AG08396 (cell line): Measurements from ENCODE around the gene MAPKBP1.
"Not testable (repeated sequence)": the region's sequence is repeated elsewhere in the genome, so short reads cannot be mapped to it uniquely, and the experiment has no call there.

Experiments
- DNase-seq: peaks from one replicate; pipeline ENCODE4 v3.0.0; 2012; ENCODE audit warnings: low spot score, mixed read lengths

The MAPKBP1 gene

DNA sequence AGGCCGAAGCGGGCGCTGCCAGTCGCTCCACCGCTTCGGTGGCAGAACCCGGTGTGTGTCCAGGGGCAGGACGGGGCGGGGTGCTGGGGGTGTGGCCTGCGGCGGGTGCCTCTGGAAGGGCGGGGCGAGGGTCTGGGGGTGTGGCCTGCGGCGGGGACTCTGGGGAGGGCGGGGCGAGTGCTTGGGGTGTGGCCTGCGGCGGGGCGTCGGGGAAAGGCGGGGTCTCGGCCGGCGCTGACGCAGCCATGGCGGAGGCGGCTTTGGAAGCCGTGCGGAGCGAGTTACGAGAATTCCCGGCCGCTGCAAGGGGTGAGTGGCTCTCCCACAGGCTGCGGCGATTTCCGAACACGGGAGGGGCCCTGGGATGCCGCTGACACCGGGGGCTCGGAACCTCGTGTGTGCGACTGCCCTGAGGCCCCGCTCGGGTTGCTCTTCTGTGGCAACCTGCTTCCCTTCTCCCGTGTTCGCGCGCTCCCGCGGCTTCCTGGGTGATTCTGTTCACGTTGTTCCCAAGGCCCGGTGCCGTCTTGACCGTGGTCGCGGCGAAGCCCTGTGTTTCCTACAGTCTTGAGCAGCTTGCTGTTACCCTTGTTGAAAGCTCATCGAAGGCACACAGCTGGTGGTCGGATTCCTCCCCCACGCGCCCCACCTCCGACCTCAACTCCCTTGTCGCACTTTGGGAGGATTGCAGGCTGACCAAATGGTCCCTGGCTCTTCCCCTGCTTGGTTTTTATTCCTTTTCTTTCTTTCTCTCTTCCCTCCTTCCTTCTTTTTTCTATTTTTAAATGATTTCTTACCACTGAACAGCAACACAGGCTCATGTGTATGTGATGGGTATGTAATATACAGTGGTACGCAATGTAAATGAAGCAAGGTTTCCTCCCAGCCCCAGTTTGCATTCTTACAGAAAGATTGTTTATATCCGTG is 53.9 kb downstream of the MAPKBP1 start, which contains the start of gene JMJD7:
Gene JMJD7, plus strand, starts transcription at position 213 of the 927 bp plus-strand sequence. Its CDS starts 33 bp downstream, at position 246.
- DNase-seq = peak; percentile 100

DNA sequence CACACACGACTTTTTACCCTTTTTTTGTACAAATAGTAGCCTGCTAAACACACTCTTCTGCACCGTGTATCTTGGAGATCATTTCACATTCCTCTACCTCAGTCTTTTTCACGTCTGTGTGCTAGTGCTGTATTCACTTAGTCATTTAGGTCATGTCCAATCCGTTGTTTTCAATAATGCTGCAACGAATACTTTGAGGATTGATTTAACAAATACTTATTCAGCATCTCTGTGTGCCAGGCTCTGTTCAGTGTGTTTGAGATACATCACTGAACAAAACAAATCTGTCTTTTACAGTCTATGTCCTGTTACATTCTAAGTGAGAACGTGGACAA is 54.5 kb downstream of the MAPKBP1 start:
- no peak for DNase-seq

- DNase-seq = no peak
Observed at GRCh38 chr15:41829959-41830646, 55.8 kb downstream of the MAPKBP1 start.

GRCh38 chr15:41831291-41831690 is 57.0 kb downstream of the MAPKBP1 start:
- not testable (repeated sequence) for DNase-seq

- DNase-seq = no peak
Observed at GRCh38 chr15:41832208-41832607, 57.9 kb downstream of the MAPKBP1 start.

GRCh38 chr15:41832875-41833274 is 58.6 kb downstream of the MAPKBP1 start:
- DNase-seq = no peak

DNA sequence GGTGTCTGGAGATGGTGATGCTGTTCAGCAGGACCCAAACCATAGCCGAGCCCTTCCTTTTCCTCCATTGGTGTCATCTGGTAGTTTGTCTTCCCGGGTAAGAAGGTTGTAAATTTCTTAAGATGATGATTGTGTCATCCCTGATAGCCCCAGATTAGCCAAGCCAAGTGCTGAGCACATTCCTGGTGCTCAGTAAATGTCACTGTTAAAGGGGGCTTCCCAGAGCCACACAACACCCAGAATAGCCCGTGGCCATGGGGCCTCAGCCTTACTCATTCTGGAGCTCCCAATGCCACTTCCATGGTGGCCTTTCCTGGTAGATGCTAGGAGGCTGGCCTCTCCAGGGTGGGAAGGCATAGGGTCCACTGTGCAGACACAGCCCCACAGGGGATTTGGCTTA is 59.8 kb downstream of the MAPKBP1 start:
- no peak for DNase-seq

DNA sequence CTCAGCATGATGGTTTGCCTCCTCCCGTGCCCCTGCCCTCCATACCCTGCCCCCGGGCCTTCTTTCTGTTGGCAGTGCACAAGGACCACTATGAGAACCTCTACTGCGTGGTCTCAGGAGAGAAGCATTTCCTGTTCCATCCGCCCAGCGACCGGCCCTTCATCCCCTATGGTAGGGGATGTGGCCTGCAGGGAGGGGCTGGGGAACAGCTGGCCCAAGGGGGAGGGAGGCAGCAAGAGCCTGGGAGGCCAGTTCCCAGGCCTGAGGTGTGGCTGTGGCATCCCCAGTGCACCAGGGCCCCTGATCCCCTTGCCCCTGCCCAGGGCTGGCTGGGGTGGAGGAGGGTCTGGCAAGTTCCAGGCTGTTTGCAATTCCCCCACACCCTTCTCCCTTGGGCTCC is 61.8 kb downstream of the MAPKBP1 start:
- DNase-seq = no peak

DNA sequence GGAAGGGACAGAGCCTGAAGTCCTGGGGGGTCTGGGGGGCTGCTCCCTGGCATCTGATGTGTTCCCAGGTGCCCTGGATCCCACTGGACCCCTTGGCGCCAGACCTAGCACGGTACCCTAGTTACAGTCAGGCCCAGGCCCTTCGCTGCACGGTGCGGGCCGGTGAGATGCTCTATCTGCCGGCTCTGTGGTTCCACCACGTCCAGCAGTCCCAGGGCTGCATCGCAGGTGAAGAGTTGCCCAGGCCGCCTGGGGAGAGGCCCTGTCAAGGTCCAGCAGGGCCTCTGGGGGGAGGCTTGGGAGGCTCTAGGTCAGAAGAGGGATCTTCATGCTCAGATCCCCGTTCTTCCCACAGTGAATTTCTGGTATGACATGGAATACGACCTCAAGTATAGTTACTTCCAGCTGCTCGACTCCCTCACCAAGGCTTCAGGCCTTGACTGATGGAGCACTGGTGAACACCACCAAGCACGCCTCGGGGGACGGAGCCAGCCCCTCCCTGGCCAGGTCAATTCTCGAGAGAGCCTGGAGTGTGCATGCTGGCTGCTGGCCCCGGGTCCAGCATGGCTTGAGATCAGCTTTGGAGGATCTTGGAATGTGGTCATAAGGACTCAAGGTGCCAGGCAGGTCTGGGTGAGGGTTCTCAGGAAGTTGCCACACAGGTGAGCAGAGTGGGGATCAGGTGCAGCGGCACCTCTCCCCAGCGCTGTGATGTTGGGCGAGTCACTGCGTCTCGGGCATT is 62.6 kb downstream of the MAPKBP1 start:
- DNase-seq = no peak

GRCh38 chr15:41838400-41838897 is 64.2 kb downstream of the MAPKBP1 start, which contains the start of gene PLA2G4B:
PLA2G4B (plus strand) TSS chr15:41838847; CDS start chr15:41838914, 67 bp downstream.
- no peak for DNase-seq

DNA sequence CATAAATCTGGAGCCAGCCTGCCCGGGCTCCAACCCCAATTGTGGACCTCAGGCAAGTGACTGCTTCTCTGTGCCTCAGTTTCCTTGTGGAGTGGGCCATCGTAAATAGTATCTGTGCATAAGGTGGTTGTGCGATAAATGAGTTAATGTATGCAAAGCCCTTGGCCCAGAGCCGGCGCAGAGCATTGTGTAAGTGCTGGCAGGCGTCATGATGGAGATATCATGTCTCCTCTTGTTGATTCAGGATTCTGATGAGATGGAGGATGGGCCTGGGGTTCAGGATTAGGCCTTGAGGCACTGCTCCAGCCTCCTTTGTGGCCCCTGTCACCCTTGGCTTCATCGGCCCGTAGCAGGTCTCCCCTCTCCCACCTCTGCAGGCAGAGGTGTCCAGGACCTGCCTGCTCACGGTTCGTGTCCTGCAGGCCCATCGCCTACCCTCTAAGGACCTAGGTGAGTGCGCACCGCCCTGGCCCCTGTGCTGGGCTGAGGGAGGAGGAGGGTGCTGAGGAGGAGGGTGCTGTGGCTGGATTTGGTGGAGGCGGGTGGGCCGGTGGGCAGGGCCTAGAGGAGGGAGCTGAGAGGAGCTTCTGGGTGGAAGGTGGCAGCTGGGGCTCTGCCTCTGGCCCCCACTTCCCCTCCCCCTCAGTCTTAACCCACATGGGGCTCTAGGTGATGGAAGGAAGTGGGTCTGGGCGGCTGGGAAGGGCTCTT is 65.7 kb downstream of the MAPKBP1 start:
- no peak for DNase-seq

GRCh38 chr15:41840673-41841072 is 66.4 kb downstream of the MAPKBP1 start:
- no peak for DNase-seq

DNA sequence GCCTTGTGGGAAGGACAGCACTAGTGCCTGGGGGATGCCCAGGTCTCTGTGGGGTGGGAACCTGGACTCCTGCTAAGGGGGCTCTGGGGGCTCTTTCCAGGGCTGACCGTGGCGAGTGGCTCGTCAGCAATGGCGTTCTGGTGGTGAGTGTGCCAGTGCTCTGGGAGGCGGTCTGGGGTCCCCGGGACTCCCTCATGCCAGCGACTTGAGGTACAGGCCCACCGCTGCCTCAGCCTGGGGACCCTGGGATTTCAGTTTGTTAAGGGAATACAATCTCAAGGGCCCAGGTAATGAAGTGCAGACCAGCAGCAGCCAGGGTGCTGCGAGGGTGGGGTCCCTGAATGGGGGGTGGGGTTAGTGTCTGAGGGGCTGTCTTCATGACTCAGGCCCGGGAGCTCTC is 66.8 kb downstream of the MAPKBP1 start:
- DNase-seq = no peak

- DNase-seq = no peak
Observed at GRCh38 chr15:41842229-41842628, 67.9 kb downstream of the MAPKBP1 start.

DNA sequence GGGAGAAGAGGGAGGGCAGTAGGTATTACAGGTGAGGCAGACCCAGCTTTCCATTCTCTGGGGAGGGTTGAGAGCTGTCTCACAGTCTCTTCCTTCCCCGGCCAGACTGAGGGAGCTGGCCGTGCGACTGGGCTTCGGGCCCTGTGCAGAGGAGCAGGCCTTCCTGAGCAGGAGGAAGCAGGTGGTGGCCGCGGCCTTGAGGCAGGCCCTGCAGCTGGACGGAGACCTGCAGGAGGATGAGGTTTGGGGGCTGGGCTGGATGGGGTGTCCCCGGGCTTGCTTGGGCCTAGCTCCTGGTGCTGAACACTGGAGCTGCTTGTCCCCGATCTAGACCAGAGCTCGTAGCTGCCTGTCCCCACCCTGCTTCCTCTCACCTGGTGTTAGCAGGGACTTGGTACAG is 69.3 kb downstream of the MAPKBP1 start:
- no peak for DNase-seq

DNA sequence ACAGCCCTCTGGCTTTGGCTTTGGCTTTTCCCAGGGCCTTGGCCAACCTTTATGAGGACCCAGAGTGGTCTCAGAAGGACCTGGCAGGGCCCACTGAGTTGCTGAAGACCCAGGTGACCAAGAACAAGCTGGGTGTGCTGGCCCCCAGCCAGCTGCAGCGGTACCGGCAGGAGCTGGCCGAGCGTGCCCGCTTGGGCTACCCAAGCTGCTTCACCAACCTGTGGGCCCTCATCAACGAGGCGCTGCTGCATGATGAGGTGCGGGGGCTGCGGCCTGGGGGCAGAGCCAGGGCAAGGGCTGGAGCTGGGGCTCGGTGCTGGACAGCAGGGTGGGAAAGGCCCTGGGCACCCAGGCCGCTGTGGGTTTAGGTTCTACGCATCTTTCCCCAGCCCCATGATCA is 70.5 kb downstream of the MAPKBP1 start:
- DNase-seq = no peak

DNA sequence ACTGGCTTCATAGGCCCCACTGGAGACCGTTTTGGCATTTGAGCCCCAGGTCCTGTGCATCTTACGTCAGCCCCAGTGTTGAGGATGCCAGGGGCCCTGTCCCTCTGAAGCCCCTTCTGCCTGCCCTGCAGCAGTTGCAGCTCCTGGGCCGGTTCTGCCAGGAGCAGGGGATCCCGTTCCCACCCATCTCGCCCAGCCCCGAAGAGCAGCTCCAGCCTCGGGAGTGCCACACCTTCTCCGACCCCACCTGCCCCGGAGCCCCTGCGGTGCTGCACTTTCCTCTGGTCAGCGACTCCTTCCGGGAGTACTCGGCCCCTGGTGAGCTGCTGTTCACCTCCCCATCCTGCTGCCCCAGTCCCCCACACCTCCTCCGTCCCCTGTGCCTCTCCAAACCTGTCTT is 72.9 kb downstream of the MAPKBP1 start:
- no peak for DNase-seq

DNA sequence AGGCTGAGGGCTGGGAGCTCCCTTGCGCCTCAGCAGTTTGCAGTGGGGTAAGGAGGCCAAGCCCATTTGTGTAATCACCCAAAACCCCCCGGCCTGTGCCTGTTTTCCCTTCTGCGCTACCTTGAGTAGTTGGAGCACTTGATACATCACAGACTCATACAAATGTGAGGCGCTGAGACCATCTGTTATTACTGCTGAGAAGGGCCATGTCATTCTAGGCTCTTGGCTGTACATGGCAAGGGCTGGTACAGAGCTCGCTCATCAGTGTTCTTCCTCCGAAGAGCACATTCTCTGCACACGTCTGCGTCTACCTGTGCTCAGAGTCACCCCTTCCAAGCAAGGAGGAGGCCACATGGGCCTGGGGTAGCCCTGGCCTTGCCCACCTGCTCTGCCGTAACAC is 73.7 kb downstream of the MAPKBP1 start:
- DNase-seq = no peak

DNA sequence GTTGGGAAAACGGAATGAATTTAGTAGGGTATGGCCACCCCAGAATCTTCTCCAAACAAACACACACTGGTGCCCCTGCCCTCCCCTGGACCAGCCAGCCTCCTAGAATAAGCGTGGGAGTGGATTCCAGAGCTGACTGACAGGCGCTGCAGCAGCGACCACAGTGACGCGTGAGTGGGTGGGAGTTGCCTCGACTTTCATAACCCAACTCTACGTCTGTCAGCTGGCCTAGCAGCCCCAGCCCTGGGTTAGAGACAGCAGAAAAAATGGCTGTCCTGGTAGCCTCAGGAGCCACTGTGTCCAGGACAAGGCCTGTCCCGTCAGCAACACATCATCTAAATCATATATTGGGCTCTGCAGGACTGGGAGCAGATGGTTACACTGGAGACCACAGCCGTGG is 74.3 kb downstream of the MAPKBP1 start:
- DNase-seq = no peak

- DNase-seq = no peak
Observed at GRCh38 chr15:41849204-41849603, 74.9 kb downstream of the MAPKBP1 start.

DNA sequence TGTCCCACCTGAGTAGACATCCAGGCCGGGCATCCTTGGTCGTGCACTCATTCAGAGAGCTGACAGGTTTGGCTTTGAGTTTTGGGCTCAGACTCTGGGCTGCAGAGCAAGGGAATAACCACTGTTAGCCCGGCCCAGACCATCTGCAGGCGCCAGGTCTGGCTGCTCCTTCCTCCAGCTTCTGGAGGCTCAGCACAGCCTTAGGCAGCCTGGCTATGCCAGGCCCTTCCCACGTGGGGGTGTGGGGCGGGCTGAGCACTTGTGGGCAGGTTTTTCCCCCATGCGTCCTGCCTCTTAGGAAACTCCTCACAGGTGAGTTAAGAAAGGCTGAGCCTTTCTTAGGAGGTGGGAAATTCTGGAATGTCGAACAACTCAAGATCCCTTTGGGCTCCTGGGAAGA is 75.6 kb downstream of the MAPKBP1 start:
- no peak for DNase-seq
